WTC11 (cell line): Measurements from ENCODE around the gene SGPL1. TPM values are rescaled to one million over a fixed set of nuclear protein-coding genes. Genes with fewer than 3 reads are reported as not detected.

Source experiments
- ATF2 ChIP-seq: sonication (generic); formaldehyde crosslinking; IDR thresholded peaks from 2 replicates; pipeline ENCODE4 v1.8.1; 2022; ENCODE audit warnings: low read depth, missing genetic modification reagents, borderline replicate concordance
- CDX4 ChIP-seq: fragments of 250-450 bp; sonication (Bioruptor Pico); IDR thresholded peaks from 2 replicates; pipeline ENCODE4 v1.9.0; 2021; ENCODE audit warnings: moderate library complexity, mild to moderate bottlenecking, inconsistent platforms, borderline replicate concordance
- E2F5 ChIP-seq: sonication (generic); formaldehyde crosslinking; IDR thresholded peaks from 2 replicates; pipeline ENCODE4 v1.8.1; 2022; ENCODE audit warnings: mild to moderate bottlenecking, moderate library complexity, missing genetic modification reagents
- ERG ChIP-seq: fragments of 250-450 bp; sonication (Bioruptor Pico); IDR thresholded peaks from 2 replicates; pipeline ENCODE4 v1.8.0; 2021; ENCODE audit warnings: mild to moderate bottlenecking
- HMGXB4 ChIP-seq: sonication (generic); formaldehyde crosslinking; IDR thresholded peaks from 2 replicates; pipeline ENCODE4 v1.8.1; 2023; ENCODE audit warnings: mild to moderate bottlenecking, moderate library complexity, missing genetic modification reagents
- NFE2L1 ChIP-seq: sonication (generic); formaldehyde crosslinking; IDR thresholded peaks from 2 replicates; pipeline ENCODE4 v1.8.1; 2023; ENCODE audit warnings: missing genetic modification reagents
- NR2C2 ChIP-seq: sonication (generic); formaldehyde crosslinking; IDR thresholded peaks from 2 replicates; pipeline ENCODE4 v1.8.0; 2022; ENCODE audit warnings: mild to moderate bottlenecking, missing genetic modification reagents
- PRDM15 ChIP-seq: sonication (generic); formaldehyde crosslinking; IDR thresholded peaks from 2 replicates; pipeline ENCODE4 v1.8.0; 2022; ENCODE audit warnings: missing genetic modification reagents
- SMAD3 ChIP-seq: sonication (generic); formaldehyde crosslinking; IDR thresholded peaks from 2 replicates; pipeline ENCODE4 v1.8.0; 2022; ENCODE audit warnings: missing genetic modification reagents, mild to moderate bottlenecking, borderline replicate concordance
- SMAD4 ChIP-seq: sonication (generic); formaldehyde crosslinking; IDR thresholded peaks from 2 replicates; pipeline ENCODE4 v1.8.0; 2022; ENCODE audit warnings: mild to moderate bottlenecking, missing genetic modification reagents
- STAT6 ChIP-seq: sonication (generic); formaldehyde crosslinking; conservative IDR thresholded peaks from 2 replicates; pipeline ENCODE4 v1.8.1; 2023; ENCODE audit warnings: mild to moderate bottlenecking, low read depth, missing genetic modification reagents, moderate library complexity
- TEAD1 ChIP-seq: sonication (generic); formaldehyde crosslinking; IDR thresholded peaks from 2 replicates; pipeline ENCODE4 v1.8.0; 2022; ENCODE audit warnings: mild to moderate bottlenecking, missing genetic modification reagents
- TEAD4 ChIP-seq: sonication (generic); formaldehyde crosslinking; IDR thresholded peaks from 2 replicates; pipeline ENCODE4 v1.8.0; 2022; ENCODE audit warnings: mild to moderate bottlenecking, missing genetic modification reagents
- USF2 ChIP-seq: sonication (generic); formaldehyde crosslinking; IDR thresholded peaks from 2 replicates; pipeline ENCODE4 v1.8.1; 2023; ENCODE audit warnings: mild to moderate bottlenecking, missing genetic modification reagents, moderate library complexity
- ZNF219 ChIP-seq: sonication (generic); formaldehyde crosslinking; IDR thresholded peaks from 2 replicates; pipeline ENCODE4 v1.8.0; 2023; ENCODE audit warnings: missing genetic modification reagents, mild to moderate bottlenecking, borderline replicate concordance
- ZNF281 ChIP-seq: sonication (generic); formaldehyde crosslinking; IDR thresholded peaks from 2 replicates; pipeline ENCODE4 v1.8.0; 2023; ENCODE audit warnings: mild to moderate bottlenecking, missing genetic modification reagents
- ZNF416 ChIP-seq: fragments of 250-450 bp; sonication (Bioruptor Pico); IDR thresholded peaks from 2 replicates; pipeline ENCODE4 v1.9.0; 2021; ENCODE audit warnings: mild to moderate bottlenecking, inconsistent platforms
- ZNF423 ChIP-seq: fragments of 250-450 bp; sonication (Bioruptor Pico); IDR thresholded peaks from 2 replicates; pipeline ENCODE4 v2.1.2; 2022; ENCODE audit warnings: mild to moderate bottlenecking, moderate library complexity
- total RNA-seq: library from RNA; stranded (reverse); gene quantifications from 3 replicates; pipeline ENCODE4 v1.2.3, GENCODE V29; 2021

The SGPL1 gene
- total RNA-seq, 1 experiment from 2014 or later, result 44.6 TPM

GRCh38 chr10:70887804-70888800 is 72.4 kb downstream of the SGPL1 start, which contains the start of gene PCBD1 (continued):
- no peak for TF ChIP-seq CDX4 (CRISPR knock-in tag)
- TF ChIP-seq HMGXB4 (CRISPR knock-in tag), result peak; percentile 58
- no peak for TF ChIP-seq TEAD1 (CRISPR knock-in tag)
- TF ChIP-seq ATF2, result no peak
- TF ChIP-seq E2F5 (CRISPR knock-in tag), result no peak
- TF ChIP-seq TEAD4 (CRISPR knock-in tag), result no peak
- TF ChIP-seq NFE2L1 (CRISPR knock-in tag), result no peak
- no peak for TF ChIP-seq USF2 (CRISPR knock-in tag)
- TF ChIP-seq SMAD4, result no peak
- peak; percentile 72 for TF ChIP-seq ZNF423
- TF ChIP-seq ERG (CRISPR knock-in tag), result no peak
- TF ChIP-seq PRDM15 (CRISPR knock-in tag), result no peak
- TF ChIP-seq ZNF219, result no peak
- TF ChIP-seq ZNF416 (CRISPR knock-in tag), result no peak
- TF ChIP-seq SMAD3, result no peak
- no peak; the same call in 1 of the 2 replicates for TF ChIP-seq ZNF281 (CRISPR knock-in tag)
- no peak for TF ChIP-seq STAT6 (CRISPR knock-in tag)
- TF ChIP-seq NR2C2 (CRISPR knock-in tag), result no peak
